Activated gamma-delta T cell (primary cell): ENCODE data around the gene SCN5A.

Experiments
- DNase-seq: peaks from one replicate; lab custom pipeline; 2025; lab: John Stamatoyannopoulos, UW

Gene SCN5A

GRCh38 chr3:38541806-38542205, 107.7 kb downstream of the SCN5A start:
- no peak for DNase-seq

GRCh38 chr3:38538773-38539353, 110.6 kb downstream of the SCN5A start:
- DNase-seq, result no peak

GRCh38 chr3:38536671-38537070, 112.8 kb downstream of the SCN5A start:
- no peak for DNase-seq

- no peak for DNase-seq
Observed at GRCh38 chr3:38534604-38535003, 114.9 kb downstream of the SCN5A start.

- DNase-seq, result no peak
Observed at GRCh38 chr3:38534180-38534579, 115.3 kb downstream of the SCN5A start.

GRCh38 chr3:38533285-38533976, 116.1 kb downstream of the SCN5A start:
- DNase-seq, result no peak

GRCh38 chr3:38532529-38532928, 117.0 kb downstream of the SCN5A start:
- no peak for DNase-seq

GRCh38 chr3:38528457-38528856, 121.0 kb downstream of the SCN5A start:
- no peak for DNase-seq

GRCh38 chr3:38526792-38527191, 122.7 kb downstream of the SCN5A start:
- DNase-seq, result no peak

GRCh38 chr3:38524141-38524739, 125.2 kb downstream of the SCN5A start:
- no peak for DNase-seq

- DNase-seq, result no peak
Observed at GRCh38 chr3:38522002-38522401, 127.5 kb downstream of the SCN5A start.

GRCh38 chr3:38521391-38521987, 128.0 kb downstream of the SCN5A start:
- no peak for DNase-seq

GRCh38 chr3:38519651-38520050, 129.8 kb downstream of the SCN5A start:
- no peak for DNase-seq

GRCh38 chr3:38519000-38519399, 130.5 kb downstream of the SCN5A start:
- DNase-seq, result no peak

- DNase-seq, result no peak
Observed at GRCh38 chr3:38516669-38517068, 132.8 kb downstream of the SCN5A start.

- no peak for DNase-seq
Observed at GRCh38 chr3:38515367-38515766, 134.1 kb downstream of the SCN5A start.

GRCh38 chr3:38511546-38511945, 137.9 kb downstream of the SCN5A start:
- DNase-seq, result no peak

- DNase-seq, result no peak
Observed at GRCh38 chr3:38510631-38511030, 138.9 kb downstream of the SCN5A start.

- DNase-seq, result no peak
Observed at GRCh38 chr3:38509732-38510131, 139.8 kb downstream of the SCN5A start.

GRCh38 chr3:38507120-38507519, 142.4 kb downstream of the SCN5A start:
- DNase-seq, result no peak

- no peak for DNase-seq
Observed at GRCh38 chr3:38500688-38501417, 148.6 kb downstream of the SCN5A start.
